MCF 10A (cell line): ENCODE data around the gene MACF1. TPM values are rescaled to one million over a fixed set of nuclear protein-coding genes. Genes with fewer than 3 reads are reported as not detected.
"Not testable (repeated sequence)": the region's sequence is repeated elsewhere in the genome, so short reads cannot be mapped to it uniquely, and the experiment has no call there.

ENCODE experiments used
- BruUV-seq: library from RNA; stranded (reverse); fragments of 400-500 nt; replicated peaks from 2 replicates; lab custom pipeline; 2021; lab: Mats Ljungman, UMichigan
- CTCF ChIA-PET: fragments of 300-600 bp; sonication (Branson Sonifier 250); formaldehyde crosslinking; extraction: SDS; loops from one replicate; lab custom pipeline; 2021; ENCODE audit warnings: antibody characterized with exemption, inconsistent platforms; lab: Yijun Ruan, JAX
- POLR2A ChIA-PET: fragments of 300-600, 350-650 bp; sonication (Branson Sonifier 250); formaldehyde crosslinking; extraction: SDS; loops from one replicate; lab custom pipeline; 2020; ENCODE audit warnings: antibody characterized with exemption, inconsistent platforms; lab: Yijun Ruan, JAX
- DNase-seq: peaks from one replicate; pipeline ENCODE4 v3.0.0-alpha.2; 2018; ENCODE audit not compliant: unreplicated experiment
- H3K27ac Mint-ChIP-seq: one replicate; pipeline ENCODE4 v1.8.0; 2022; ENCODE audit warnings: mild to moderate bottlenecking, low read depth, mixed read lengths; ENCODE audit not compliant: unreplicated experiment
- H3K27me3 Mint-ChIP-seq: one replicate; pipeline ENCODE4 v1.8.0; 2022; ENCODE audit warnings: mixed read lengths; ENCODE audit not compliant: insufficient read depth, unreplicated experiment
- H3K36me3 Mint-ChIP-seq: one replicate; pipeline ENCODE4 v1.8.0; 2022; ENCODE audit warnings: mild to moderate bottlenecking, moderate library complexity, mixed read lengths; ENCODE audit not compliant: insufficient read depth, unreplicated experiment
- H3K4me1 Mint-ChIP-seq: one replicate; pipeline ENCODE4 v1.8.0; 2022; ENCODE audit warnings: mixed read lengths; ENCODE audit not compliant: insufficient read depth, unreplicated experiment
- H3K4me3 Mint-ChIP-seq: one replicate; pipeline ENCODE4 v1.8.0; 2022; ENCODE audit warnings: mild to moderate bottlenecking, moderate library complexity, mixed read lengths; ENCODE audit not compliant: unreplicated experiment
- H3K9me3 Mint-ChIP-seq: one replicate; pipeline ENCODE4 v1.8.0; 2022; ENCODE audit warnings: mixed read lengths; ENCODE audit not compliant: unreplicated experiment
- CTCF ChIP-seq: fragments of 200-600 bp; IDR thresholded peaks from one replicate; pipeline ENCODE4 v1.8.0; 2022; ENCODE audit warnings: antibody characterized with exemption, mild to moderate bottlenecking; ENCODE audit not compliant: unreplicated experiment
- intact Hi-C: fragments of 100-400 bp; cut with micrococcal nuclease; formaldehyde crosslinking; loops from 2 replicates; pipeline ENCODE4 v1.14.1; 2022
- total RNA-seq: library from RNA; stranded (reverse); gene quantifications from 2 replicates; pipeline ENCODE4 v1.2.3, GENCODE V29; 2022

The MACF1 gene
- total RNA-seq, 1 experiment from 2014 or later: 188 TPM

- TSS peak; percentile 16 for BruUV-seq
Observed at GRCh38 chr1:39205102-39205780, 746 bp downstream of the MACF1 start.

GRCh38 chr1:39205781-39206464 is 1.4 kb downstream of the MACF1 start:
- BruUV-seq: no TSS peak
- DNase-seq: no peak
- H3K27me3 Mint-ChIP-seq: no peaks in the 10 kb centered on the region
- H3K4me3 Mint-ChIP-seq: peak overlapping the region; percentile 49
- ChIA-PET CTCF (interaction anchor here (0.6 to 6.2 kb wide), 8 partner anchors 9 to 1623 kb away, joined by 3 to 43 read pairs (median 6); no protein-coding TSS in a partner anchor), POLR2A (interaction anchor here (0.6 to 3.3 kb wide), 12 partner anchors 9 to 97 kb away, joined by 3 to 39 read pairs (median 4); no protein-coding TSS in a partner anchor)
- no peak for TF ChIP-seq CTCF
- peaks cover 26% of the 10 kb centered on the region for H3K4me1 Mint-ChIP-seq
- H3K27ac Mint-ChIP-seq: peak overlapping the region; percentile 93
- H3K36me3 Mint-ChIP-seq: peaks cover 2% of the 10 kb centered on the region
- intact Hi-C loops: no loop called here
- H3K9me3 Mint-ChIP-seq: no peaks in the 10 kb centered on the region

More at GRCh38 chr1:39205102-39205780, 746 bp downstream of the MACF1 start:
- Mint-ChIP-seq H3K27ac (peak overlapping the region; percentile 93), H3K4me3 (peak overlapping the region; percentile 49), H3K36me3 (peaks cover 6% of the 10 kb centered on the region), H3K9me3 (no peaks in the 10 kb centered on the region), H3K27me3 (no peaks in the 10 kb centered on the region), H3K4me1 (peaks cover 28% of the 10 kb centered on the region)
- no peak for TF ChIP-seq CTCF
- DNase-seq: peak; percentile 52
- CTCF ChIA-PET: interaction anchor here (0.6 to 6.2 kb wide), 10 partner anchors 9 to 106 kb away, joined by 3 to 43 read pairs (median 4); no protein-coding TSS in a partner anchor
- intact Hi-C loops: no loop called here
- POLR2A ChIA-PET: interaction anchor here (0.6 to 3.3 kb wide), 18 partner anchors 8 to 179 kb away, joined by 3 to 39 read pairs (median 4); no protein-coding TSS in a partner anchor

- CTCF ChIA-PET: interaction anchor here (1.0 to 6.2 kb wide), 3 partner anchors 17 to 110 kb away, joined by 3 to 43 read pairs (median 13); no protein-coding TSS in a partner anchor
- H3K9me3 Mint-ChIP-seq, H3K27me3 Mint-ChIP-seq, intact Hi-C loops, POLR2A ChIA-PET, DNase-seq, BruUV-seq, H3K4me3 Mint-ChIP-seq, H3K27ac Mint-ChIP-seq, H3K36me3 Mint-ChIP-seq: not testable (repeated sequence)
- peaks cover 29% of the 10 kb centered on the region for H3K4me1 Mint-ChIP-seq
Observed at GRCh38 chr1:39208360-39208759, 3.9 kb downstream of the MACF1 start.

GRCh38 chr1:39210649-39211048 is 6.2 kb downstream of the MACF1 start:
- no peaks in the 10 kb centered on the region for H3K36me3 Mint-ChIP-seq
- ChIA-PET CTCF (interaction anchor here (0.5 to 0.7 kb wide), 4 partner anchors 17 to 294 kb away, joined by 3 to 6 read pairs (median 4); no protein-coding TSS in a partner anchor), POLR2A (interaction anchor here (1.8 kb wide), 1 partner anchor 18 kb away, joined by 4 read pairs; no protein-coding TSS in a partner anchor)
- no peaks in the 10 kb centered on the region for H3K27me3 Mint-ChIP-seq
- no TSS peak for BruUV-seq
- no peak overlapping the region for H3K27ac Mint-ChIP-seq
- H3K4me3 Mint-ChIP-seq: no peak overlapping the region
- H3K4me1 Mint-ChIP-seq: peaks cover 36% of the 10 kb centered on the region
- H3K9me3 Mint-ChIP-seq: no peaks in the 10 kb centered on the region
- intact Hi-C loops: no loop called here
- DNase-seq: no peak
- TF ChIP-seq CTCF: no peak
